ENCODE results near the gene HOXB7.

DNA sequence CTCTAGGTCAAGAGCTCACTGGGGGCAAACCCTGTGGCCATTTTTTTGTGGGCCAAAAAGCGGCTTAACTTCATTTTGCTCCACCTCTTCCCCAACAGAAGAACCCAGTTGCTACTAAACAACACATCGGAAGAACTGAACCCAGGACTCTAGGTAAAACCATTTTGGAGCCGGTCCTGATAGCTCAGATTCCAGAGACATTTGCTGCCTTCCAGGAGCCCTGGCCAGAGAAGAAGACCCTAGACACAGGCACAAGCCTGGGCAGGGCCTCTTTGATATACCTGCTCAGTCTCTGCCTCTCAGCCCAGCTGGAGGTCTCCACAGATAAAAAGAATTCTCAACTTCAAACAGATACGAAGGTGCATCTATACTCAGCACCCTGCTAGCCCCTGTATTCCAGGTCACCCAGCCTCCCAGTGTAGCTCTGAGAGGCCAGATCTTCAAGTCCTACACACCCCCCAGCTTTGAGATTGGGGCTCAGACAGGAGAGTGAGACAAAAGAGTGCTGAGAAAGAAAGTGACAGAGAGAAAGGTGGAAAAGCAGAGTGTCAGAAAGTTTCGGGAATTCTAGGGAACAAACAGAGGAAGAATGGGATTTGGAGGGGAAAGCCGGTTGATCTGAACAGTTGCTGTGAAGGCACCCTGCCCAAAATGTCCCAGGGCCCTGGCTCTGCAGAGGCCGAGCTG is 21.9 kb upstream of the HOXB7 start:
- TF ChIP-seq, protein P1, sequence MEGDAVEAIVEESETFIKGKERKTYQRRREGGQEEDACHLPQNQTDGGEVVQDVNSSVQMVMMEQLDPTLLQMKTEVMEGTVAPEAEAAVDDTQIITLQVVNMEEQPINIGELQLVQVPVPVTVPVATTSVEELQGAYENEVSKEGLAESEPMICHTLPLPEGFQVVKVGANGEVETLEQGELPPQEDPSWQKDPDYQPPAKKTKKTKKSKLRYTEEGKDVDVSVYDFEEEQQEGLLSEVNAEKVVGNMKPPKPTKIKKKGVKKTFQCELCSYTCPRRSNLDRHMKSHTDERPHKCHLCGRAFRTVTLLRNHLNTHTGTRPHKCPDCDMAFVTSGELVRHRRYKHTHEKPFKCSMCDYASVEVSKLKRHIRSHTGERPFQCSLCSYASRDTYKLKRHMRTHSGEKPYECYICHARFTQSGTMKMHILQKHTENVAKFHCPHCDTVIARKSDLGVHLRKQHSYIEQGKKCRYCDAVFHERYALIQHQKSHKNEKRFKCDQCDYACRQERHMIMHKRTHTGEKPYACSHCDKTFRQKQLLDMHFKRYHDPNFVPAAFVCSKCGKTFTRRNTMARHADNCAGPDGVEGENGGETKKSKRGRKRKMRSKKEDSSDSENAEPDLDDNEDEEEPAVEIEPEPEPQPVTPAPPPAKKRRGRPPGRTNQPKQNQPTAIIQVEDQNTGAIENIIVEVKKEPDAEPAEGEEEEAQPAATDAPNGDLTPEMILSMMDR (IDR thresholded peaks at IDR 0.05), result no peak
- no peak for TF ChIP-seq EP300 (IDR thresholded peaks at IDR 0.05)
